GM12878 (cell line): ENCODE data around the gene NACC1. TPM values are rescaled to one million over a fixed set of nuclear protein-coding genes. Genes with fewer than 3 reads are reported as not detected.

Experiments
- BCL3 ChIP-seq: IDR thresholded peaks from 2 replicates; pipeline ENCODE4 v1.6.1; 2011; ENCODE audit warnings: borderline replicate concordance, low read depth, mild to moderate bottlenecking, moderate library complexity, low read length; ENCODE audit not compliant: insufficient read depth, poor library complexity, severe bottlenecking
- HDAC2 ChIP-seq: fragments of 200-600 bp; sonication (generic); IDR thresholded peaks from 2 replicates; pipeline ENCODE4 v1.6.1; 2017
- IKZF2 ChIP-seq, 2 experiments: fragments of 450-650 bp; IDR thresholded peaks; 2 replicates each; pipeline ENCODE4 v1.6.1; 2017; ENCODE audit warnings: mild to moderate bottlenecking in 2 of 2, moderate library complexity in 2 of 2
- KLF5 ChIP-seq: fragments of 450-650 bp; IDR thresholded peaks from 2 replicates; pipeline ENCODE4 v1.6.1; 2014; ENCODE audit warnings: mild to moderate bottlenecking; ENCODE audit not compliant: partially characterized antibody
- MEF2A ChIP-seq: IDR thresholded peaks from 2 replicates; pipeline ENCODE4 v1.6.1; 2011; ENCODE audit warnings: low read depth, mild to moderate bottlenecking, low read length, moderate library complexity; ENCODE audit not compliant: insufficient read depth
- MEF2B ChIP-seq: fragments of 450-650 bp; IDR thresholded peaks from 2 replicates; pipeline ENCODE4 v1.6.1; 2018; ENCODE audit warnings: mild to moderate bottlenecking, moderate library complexity; ENCODE audit not compliant: partially characterized antibody, poor library complexity, severe bottlenecking
- MYB ChIP-seq: fragments of 150-350 bp; IDR thresholded peaks from 2 replicates; pipeline ENCODE4 v1.6.1; 2014; ENCODE audit warnings: mild to moderate bottlenecking, low read depth, low read length, borderline replicate concordance
- NRF1 ChIP-seq: conservative IDR thresholded peaks from 2 replicates; pipeline ENCODE4 v1.6.1; 2011; ENCODE audit warnings: mild to moderate bottlenecking, low read depth, low read length, improper control_type of control experiment
- POLR2AphosphoS5 ChIP-seq: IDR thresholded peaks from 2 replicates; pipeline ENCODE4 v1.6.1; 2011; ENCODE audit warnings: mild to moderate bottlenecking, low read length, inconsistent platforms
- RAD21 ChIP-seq: IDR thresholded peaks from 2 replicates; pipeline ENCODE4 v1.6.1; 2011; ENCODE audit warnings: mild to moderate bottlenecking, low read depth, low read length, moderate library complexity; ENCODE audit not compliant: insufficient read depth
- RB1 ChIP-seq: fragments of 450-650 bp; formaldehyde crosslinking; IDR thresholded peaks from 2 replicates; pipeline ENCODE4 v1.6.1; 2017; ENCODE audit warnings: mild to moderate bottlenecking, borderline replicate concordance
- REST ChIP-seq: IDR thresholded peaks from 2 replicates; pipeline ENCODE4 v1.6.1; 2012; ENCODE audit warnings: mild to moderate bottlenecking, low read depth, low read length
- SMAD1 ChIP-seq: fragments of 450-650 bp; IDR thresholded peaks from 2 replicates; pipeline ENCODE4 v1.6.1; 2018; ENCODE audit warnings: mild to moderate bottlenecking, low read depth; ENCODE audit not compliant: partially characterized antibody
- STAT1 ChIP-seq: fragments of 450-650 bp; conservative IDR thresholded peaks from 2 replicates; pipeline ENCODE4 v1.6.1; 2014; ENCODE audit warnings: antibody characterized with exemption, mild to moderate bottlenecking
- SUPT20H ChIP-seq: IDR thresholded peaks from 2 replicates; pipeline ENCODE4 v1.6.1; 2011; ENCODE audit warnings: low read depth, mild to moderate bottlenecking, low read length, moderate library complexity, borderline replicate concordance; ENCODE audit not compliant: control insufficient read depth
- ZNF274 ChIP-seq: IDR thresholded peaks from one replicate; pipeline ENCODE4 v1.8.0; 2011; ENCODE audit not compliant: insufficient read length, insufficient read depth
- ZSCAN29 ChIP-seq: fragments of 450-650 bp; IDR thresholded peaks from 2 replicates; pipeline ENCODE4 v1.6.1; 2017; ENCODE audit warnings: mild to moderate bottlenecking, moderate library complexity
- polyA plus RNA-seq, 11 experiments: library from polyadenylated mRNA; depleted of rRNA in 4 of 11; unstranded in 6 of 11; stranded (reverse) in 5 of 11; fragments of >200 nt; fragmentation: Nextera tagmentation in 4 of 11; fragmentation: Illumina TruSeq in 1 of 11; extraction: Ambion mirVana in 4 of 11; extraction: Trizol in 1 of 11; gene quantifications; 1 replicate in 1 of 11; 2 replicates in 10 of 11; pipeline versions ENCODE4 v1.2.1 to v1.2.3, GENCODE V29; 2011 to 2016; ENCODE audit warnings: inconsistent platforms in 2 of 11, missing spikeins in 2 of 11, low read depth in 1 of 11
- total RNA-seq, 4 experiments: library from RNA; depleted of rRNA in 3 of 4; stranded (reverse); fragments of >200 nt in 3 of 4; fragmentation: Illumina TruSeq in 1 of 4; extraction: Trizol in 1 of 4; gene quantifications; 2 replicates each; pipeline versions ENCODE4 v1.2.1 to v1.2.3, GENCODE V29; 2013 to 2021
- TF ChIP-seq, protein P1 (sequence below): fragments of 450-650 bp; IDR thresholded peaks from 2 replicates; pipeline ENCODE4 v1.6.1; 2017; ENCODE audit warnings: low read depth, mild to moderate bottlenecking, moderate library complexity
- TF ChIP-seq, protein P2 (sequence below): fragments of 450-650 bp; formaldehyde crosslinking; IDR thresholded peaks from 2 replicates; pipeline ENCODE4 v1.4.0; 2022; ENCODE audit warnings: mild to moderate bottlenecking, moderate library complexity

Gene NACC1
- total and polyA plus RNA-seq, 10 of the 15 experiments (the other 5 are each of a cell fraction or from before 2014, with no cell fraction given) = 0.18 to 120 (median 19.2) TPM

DNA sequence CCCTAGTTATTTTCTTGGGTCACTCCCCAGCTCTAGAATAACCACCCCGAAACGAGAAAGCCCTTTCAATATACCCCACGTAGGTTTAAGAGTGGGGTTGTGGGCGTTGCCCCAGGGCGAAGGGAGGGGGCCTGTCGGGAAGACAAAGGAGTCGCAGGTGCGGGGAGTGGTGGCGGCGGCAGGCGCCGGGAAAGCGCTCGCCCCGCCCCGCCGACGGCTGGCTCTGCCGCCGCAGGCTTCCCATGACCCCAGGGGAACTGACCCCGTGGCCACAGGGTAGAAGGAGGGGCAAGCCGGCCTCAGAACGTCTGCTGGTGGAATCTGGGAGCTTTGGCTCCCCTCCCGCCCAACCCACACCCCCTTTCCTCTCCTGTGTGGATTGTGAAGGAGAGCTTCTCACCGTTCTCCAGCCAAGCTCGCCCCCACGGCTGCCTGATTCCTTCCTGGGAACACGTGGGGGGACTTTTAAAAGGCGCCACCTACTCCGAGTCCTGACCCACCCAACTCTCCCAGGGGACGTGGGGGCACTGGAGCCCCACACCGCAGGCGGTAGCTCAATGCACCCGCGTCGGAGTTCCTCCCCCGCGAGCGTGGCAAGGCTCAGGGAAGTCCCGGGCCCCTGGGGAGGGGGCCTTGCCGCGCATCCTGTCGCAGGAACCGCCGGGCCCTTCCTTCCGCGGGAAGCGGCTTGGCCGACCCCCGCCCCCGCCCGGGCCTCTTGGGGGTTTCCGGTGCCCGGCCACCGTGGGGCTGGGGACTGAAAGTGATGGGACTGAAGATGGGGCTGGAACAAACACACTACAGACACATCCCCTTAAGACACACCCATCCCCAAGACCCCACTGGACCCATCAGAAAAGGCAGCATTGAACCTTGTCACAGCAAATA, 37.7 kb downstream of the NACC1 start (continued):
- TF ChIP-seq REST = no peak; the same call in 1 of the 2 replicates
- 0 out of 2 replicates have a peak, but pooled peaks have one; percentile 31 for TF ChIP-seq STAT1
- no peak for TF ChIP-seq ZNF274
- peak; percentile 29; the same call in 1 of the 2 replicates for TF ChIP-seq MYB
- TF ChIP-seq, protein P1, sequence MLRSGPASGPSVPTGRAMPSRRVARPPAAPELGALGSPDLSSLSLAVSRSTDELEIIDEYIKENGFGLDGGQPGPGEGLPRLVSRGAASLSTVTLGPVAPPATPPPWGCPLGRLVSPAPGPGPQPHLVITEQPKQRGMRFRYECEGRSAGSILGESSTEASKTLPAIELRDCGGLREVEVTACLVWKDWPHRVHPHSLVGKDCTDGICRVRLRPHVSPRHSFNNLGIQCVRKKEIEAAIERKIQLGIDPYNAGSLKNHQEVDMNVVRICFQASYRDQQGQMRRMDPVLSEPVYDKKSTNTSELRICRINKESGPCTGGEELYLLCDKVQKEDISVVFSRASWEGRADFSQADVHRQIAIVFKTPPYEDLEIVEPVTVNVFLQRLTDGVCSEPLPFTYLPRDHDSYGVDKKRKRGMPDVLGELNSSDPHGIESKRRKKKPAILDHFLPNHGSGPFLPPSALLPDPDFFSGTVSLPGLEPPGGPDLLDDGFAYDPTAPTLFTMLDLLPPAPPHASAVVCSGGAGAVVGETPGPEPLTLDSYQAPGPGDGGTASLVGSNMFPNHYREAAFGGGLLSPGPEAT = peak; percentile 92
- peak; percentile 63; the same call in 1 of the 2 replicates for TF ChIP-seq RB1
- no peak for TF ChIP-seq KLF5
- peak; percentile 81 for TF ChIP-seq BCL3
- TF ChIP-seq HDAC2 = no peak
- TF ChIP-seq NRF1 = no peak
- no peak; the same call in 1 of the 2 replicates for TF ChIP-seq POLR2AphosphoS5
- TF ChIP-seq SMAD1 = peak; percentile 61
- TF ChIP-seq MEF2A = no peak
- TF ChIP-seq SUPT20H = no peak
- 0 out of 2 replicates have a peak, but pooled peaks have one; percentile 35 for TF ChIP-seq ZSCAN29
- TF ChIP-seq RAD21 = no peak
- TF ChIP-seq, protein P2, sequence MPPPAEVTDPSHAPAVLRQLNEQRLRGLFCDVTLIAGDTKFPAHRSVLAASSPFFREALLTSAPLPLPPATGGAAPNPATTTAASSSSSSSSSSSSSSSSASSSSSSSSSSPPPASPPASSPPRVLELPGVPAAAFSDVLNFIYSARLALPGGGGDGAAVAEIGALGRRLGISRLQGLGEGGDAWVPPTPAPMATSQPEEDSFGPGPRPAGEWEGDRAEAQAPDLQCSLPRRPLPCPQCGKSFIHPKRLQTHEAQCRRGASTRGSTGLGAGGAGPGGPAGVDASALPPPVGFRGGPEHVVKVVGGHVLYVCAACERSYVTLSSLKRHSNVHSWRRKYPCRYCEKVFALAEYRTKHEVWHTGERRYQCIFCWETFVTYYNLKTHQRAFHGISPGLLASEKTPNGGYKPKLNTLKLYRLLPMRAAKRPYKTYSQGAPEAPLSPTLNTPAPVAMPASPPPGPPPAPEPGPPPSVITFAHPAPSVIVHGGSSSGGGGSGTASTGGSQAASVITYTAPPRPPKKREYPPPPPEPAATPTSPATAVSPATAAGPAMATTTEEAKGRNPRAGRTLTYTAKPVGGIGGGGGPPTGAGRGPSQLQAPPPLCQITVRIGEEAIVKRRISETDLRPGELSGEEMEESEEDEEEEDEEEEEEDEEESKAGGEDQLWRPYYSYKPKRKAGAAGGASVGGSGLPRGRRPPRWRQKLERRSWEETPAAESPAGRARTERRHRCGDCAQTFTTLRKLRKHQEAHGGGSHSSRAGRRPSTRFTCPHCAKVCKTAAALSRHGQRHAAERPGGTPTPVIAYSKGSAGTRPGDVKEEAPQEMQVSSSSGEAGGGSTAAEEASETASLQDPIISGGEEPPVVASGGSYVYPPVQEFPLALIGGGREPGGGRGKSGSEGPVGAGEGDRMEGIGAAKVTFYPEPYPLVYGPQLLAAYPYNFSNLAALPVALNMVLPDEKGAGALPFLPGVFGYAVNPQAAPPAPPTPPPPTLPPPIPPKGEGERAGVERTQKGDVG (CRISPR knock-in tag) = no peak
- TF ChIP-seq MEF2B = peak; percentile 99
- peak; percentile 96 to 98 for TF ChIP-seq IKZF2 (IDR thresholded peaks at IDR 0.05)
